ENCODE results near the gene CCND1.

CCND1 gene

DNA sequence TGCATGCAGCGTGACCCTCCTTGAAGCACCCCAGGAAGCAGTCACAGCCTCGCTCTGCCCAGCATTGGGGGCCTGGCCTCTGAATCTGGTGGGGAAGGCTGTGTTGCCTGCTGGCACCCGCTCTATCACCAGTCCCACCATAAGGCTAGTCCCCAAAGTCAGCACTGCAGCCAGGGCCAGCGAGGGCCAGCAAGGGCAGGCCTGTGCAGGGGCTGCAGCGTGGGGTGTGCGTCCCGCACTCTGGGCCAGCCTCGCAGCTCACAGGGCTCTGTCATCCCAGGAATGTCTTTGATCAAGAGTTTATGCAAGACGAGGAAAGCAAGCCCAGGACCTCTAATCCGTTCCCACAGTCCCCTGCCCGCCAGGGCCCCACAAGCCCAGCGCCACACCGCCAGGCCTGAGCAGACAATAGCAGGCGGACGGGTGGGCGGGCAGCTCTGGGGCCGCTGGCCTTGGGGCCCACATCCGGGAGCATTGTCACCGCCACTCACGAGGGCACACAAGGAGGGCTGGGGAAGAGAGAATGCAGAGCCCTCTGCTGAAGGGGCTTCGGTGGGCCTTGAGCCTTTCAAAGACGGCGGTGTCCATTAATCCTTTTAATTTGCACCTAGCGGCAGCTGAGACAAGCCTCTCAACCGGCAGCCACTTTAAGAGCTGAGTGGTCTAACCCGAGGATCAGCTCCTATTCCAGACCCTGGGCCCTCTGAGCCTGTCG is 17.1 kb downstream of the CCND1 start:
- Histone ChIP-seq H2BK12ac (ENCODE audit: low read length) (peak overlapping the region; percentile 48), H2BK15ac (ENCODE audit: low read length) (peak overlapping the region; percentile 98), H2BK5ac (ENCODE audit: low read length) (peak overlapping the region; percentile 97), H3K4ac (ENCODE audit: low read length) (peak overlapping the region; percentile 99), H4K91ac (ENCODE audit: low read depth, low read length, poor library complexity) (peak overlapping the region; percentile 97), H3K23ac (ENCODE audit: low read depth, low read length, poor library complexity) (no peak overlapping the region), H2AK5ac (ENCODE audit: low read depth, low read length) (peak overlapping the region; percentile 100), H3K18ac (ENCODE audit: low read length) (peak overlapping the region; percentile 99), H3K36me3 (replicated peaks in 1 of 2; ENCODE audit: control insufficient read depth in 2 of 2, insufficient read depth in 2 of 2, low read length in 2 of 2) (peaks cover 4% of the 10 kb centered on the region in 2 donors), H3K14ac (ENCODE audit: low read length) (peak overlapping the region; percentile 91), H3K79me1 (ENCODE audit: low read depth, low read length) (no peaks in the 10 kb centered on the region), H4K8ac (ENCODE audit: low read depth, low read length) (peak overlapping the region; percentile 98), H3K4me1 (ENCODE audit: control insufficient read depth in 2 of 2, insufficient read depth in 1 of 2, low read depth in 1 of 2, low read length in 2 of 2) (peaks cover 20 to 34% of the 10 kb centered on the region in 2 donors), H3K9ac (ENCODE audit: low read depth, low read length, poor library complexity) (peak overlapping the region; percentile 88), H3K27ac (replicated peaks; ENCODE audit: low read length) (peak overlapping the region; percentile 95), H2AFZ (ENCODE audit: low read length) (peak overlapping the region; percentile 87), H2BK120ac (ENCODE audit: low read depth, low read length) (peak overlapping the region; percentile 100), H3K9me3 (replicated peaks in 1 of 2; ENCODE audit: control insufficient read depth in 2 of 2, insufficient read depth in 1 of 2, low read depth in 1 of 2, low read length in 2 of 2) (no peaks in the 10 kb centered on the region), H3K27me3 (ENCODE audit: control insufficient read depth in 3 of 3, insufficient read depth in 3 of 3, low read depth in 1 of 3, low read length in 3 of 3) (no peaks in the 10 kb centered on the region), H3K4me2 (ENCODE audit: insufficient read depth, low read length, poor library complexity, severe bottlenecking) (peak overlapping the region; percentile 32), H3K4me3 (ENCODE audit: low read length in 2 of 2) (no peak overlapping the region)
- DNase-seq (ENCODE audit: low spot score), result peak; percentile 90
- no CpG with 5 or more reads among the region's 27 CpGs for WGBS, 2 donors (ENCODE audit: extremely low coverage in 2 of 2, insufficient read length in 2 of 2, insufficient replicate concordance in 1 of 2)

DNA sequence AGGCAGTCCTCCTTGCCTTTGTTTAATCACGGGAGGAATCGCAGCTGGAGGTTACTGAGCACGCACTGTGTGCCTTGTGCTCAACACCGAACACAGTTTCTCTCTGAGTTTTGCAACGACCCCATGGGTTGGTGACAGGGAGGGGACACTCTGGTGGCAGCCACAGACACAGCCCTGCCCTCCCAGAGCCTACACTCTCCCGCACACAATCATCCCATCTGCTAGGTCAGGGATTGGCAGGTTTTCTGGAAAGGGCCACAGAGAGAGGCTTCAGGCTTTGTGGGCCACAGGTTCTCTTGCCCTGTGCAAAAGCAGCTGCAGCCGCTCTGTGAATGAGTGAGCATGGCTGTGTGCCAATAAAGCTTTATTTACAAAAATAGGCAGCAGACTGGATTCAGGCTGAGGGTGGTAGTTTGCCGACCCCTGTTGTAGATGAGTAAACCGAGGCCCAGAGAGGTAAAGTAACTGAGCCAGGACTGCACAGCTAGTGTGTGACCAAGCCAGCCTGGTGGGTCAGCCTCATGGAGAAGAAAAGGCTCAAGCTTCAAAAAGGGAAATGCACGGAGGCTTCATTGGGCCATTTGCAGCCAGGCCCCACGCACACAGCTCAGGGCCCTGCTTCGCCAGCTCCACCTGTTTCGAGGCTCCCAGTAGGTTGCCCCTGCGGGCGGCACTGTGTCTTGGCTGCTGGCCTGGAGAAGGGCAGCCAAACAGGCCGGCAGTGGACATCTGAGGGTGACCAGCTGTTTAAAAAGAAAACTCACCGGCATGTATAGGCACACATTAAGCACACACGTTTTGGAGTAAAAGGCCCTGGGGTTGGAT is 17.9 kb downstream of the CCND1 start:
- Histone ChIP-seq H4K8ac (ENCODE audit: low read depth, low read length) (peak overlapping the region; percentile 20), H3K14ac (ENCODE audit: low read length) (no peak overlapping the region), H3K36me3 (replicated peaks in 1 of 2; ENCODE audit: control insufficient read depth in 2 of 2, insufficient read depth in 2 of 2, low read length in 2 of 2) (peaks cover 3 to 6% of the 10 kb centered on the region in 2 donors), H3K27me3 (ENCODE audit: control insufficient read depth in 3 of 3, insufficient read depth in 3 of 3, low read depth in 1 of 3, low read length in 3 of 3) (no peaks in the 10 kb centered on the region), H2BK15ac (ENCODE audit: low read length) (peak overlapping the region; percentile 77), H2AK5ac (ENCODE audit: low read depth, low read length) (peak overlapping the region; percentile 61), H3K79me1 (ENCODE audit: low read depth, low read length) (no peaks in the 10 kb centered on the region), H3K4ac (ENCODE audit: low read length) (no peak overlapping the region), H2BK12ac (ENCODE audit: low read length) (peak overlapping the region; percentile 73), H4K91ac (ENCODE audit: low read depth, low read length, poor library complexity) (peak overlapping the region; percentile 31), H3K4me3 (ENCODE audit: low read length in 2 of 2) (no peak overlapping the region), H3K9me3 (replicated peaks in 1 of 2; ENCODE audit: control insufficient read depth in 2 of 2, insufficient read depth in 1 of 2, low read depth in 1 of 2, low read length in 2 of 2) (no peaks in the 10 kb centered on the region), H2BK5ac (ENCODE audit: low read length) (peak overlapping the region; percentile 97), H3K27ac (replicated peaks; ENCODE audit: low read length) (peak overlapping the region; percentile 95), H3K4me2 (ENCODE audit: insufficient read depth, low read length, poor library complexity, severe bottlenecking) (peak overlapping the region; percentile 32), H3K23ac (ENCODE audit: low read depth, low read length, poor library complexity) (no peak overlapping the region), H2BK120ac (ENCODE audit: low read depth, low read length) (peak overlapping the region; percentile 29), H2AFZ (ENCODE audit: low read length) (peak overlapping the region; percentile 87), H3K4me1 (ENCODE audit: control insufficient read depth in 2 of 2, insufficient read depth in 1 of 2, low read depth in 1 of 2, low read length in 2 of 2) (peaks cover 20 to 34% of the 10 kb centered on the region in 2 donors), H3K9ac (ENCODE audit: low read depth, low read length, poor library complexity) (peak overlapping the region; percentile 85), H3K18ac (ENCODE audit: low read length) (peak overlapping the region; percentile 71)
- WGBS, 2 donors (ENCODE audit: extremely low coverage in 2 of 2, insufficient read length in 2 of 2, insufficient replicate concordance in 1 of 2), result no CpG with 5 or more reads among the region's 18 CpGs
- no peak for DNase-seq (ENCODE audit: low spot score)

DNA sequence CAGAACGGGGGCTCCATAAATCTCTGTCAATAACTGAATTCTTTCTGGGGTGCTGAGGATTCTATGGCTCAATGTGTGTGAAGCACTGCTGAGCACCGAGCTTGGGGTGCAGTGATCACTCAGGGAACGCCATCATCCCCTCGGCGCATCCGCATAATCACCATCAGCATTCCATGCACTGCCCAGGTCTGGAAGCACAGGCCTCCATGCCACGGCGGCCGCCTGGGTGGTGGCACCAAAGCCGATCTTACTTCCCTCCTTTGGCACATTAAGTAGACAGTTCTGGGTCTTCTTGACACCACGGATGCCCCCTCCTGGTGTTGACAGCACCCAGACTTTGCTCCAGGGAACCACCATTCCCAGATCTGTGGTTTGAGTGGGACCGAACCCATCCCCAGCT is 18.6 kb downstream of the CCND1 start:
- Histone ChIP-seq H2AFZ (ENCODE audit: low read length) (no peak overlapping the region), H3K27ac (replicated peaks; ENCODE audit: low read length) (no peak overlapping the region), H3K18ac (ENCODE audit: low read length) (peak overlapping the region; percentile 71), H3K14ac (ENCODE audit: low read length) (no peak overlapping the region), H3K27me3 (ENCODE audit: control insufficient read depth in 3 of 3, insufficient read depth in 3 of 3, low read depth in 1 of 3, low read length in 3 of 3) (no peaks in the 10 kb centered on the region), H4K8ac (ENCODE audit: low read depth, low read length) (no peak overlapping the region), H2BK5ac (ENCODE audit: low read length) (peak overlapping the region; percentile 97), H3K79me1 (ENCODE audit: low read depth, low read length) (no peaks in the 10 kb centered on the region), H3K23ac (ENCODE audit: low read depth, low read length, poor library complexity) (no peak overlapping the region), H3K36me3 (replicated peaks in 1 of 2; ENCODE audit: control insufficient read depth in 2 of 2, insufficient read depth in 2 of 2, low read length in 2 of 2) (peaks cover 5 to 14% of the 10 kb centered on the region in 2 donors), H3K4ac (ENCODE audit: low read length) (peak overlapping the region; percentile 66), H2BK12ac (ENCODE audit: low read length) (no peak overlapping the region), H3K4me2 (ENCODE audit: insufficient read depth, low read length, poor library complexity, severe bottlenecking) (no peak overlapping the region), H2AK5ac (ENCODE audit: low read depth, low read length) (peak overlapping the region; percentile 61), H3K9me3 (replicated peaks in 1 of 2; ENCODE audit: control insufficient read depth in 2 of 2, insufficient read depth in 1 of 2, low read depth in 1 of 2, low read length in 2 of 2) (no peaks in the 10 kb centered on the region), H3K4me3 (ENCODE audit: low read length in 2 of 2) (no peak overlapping the region), H3K4me1 (ENCODE audit: control insufficient read depth in 2 of 2, insufficient read depth in 1 of 2, low read depth in 1 of 2, low read length in 2 of 2) (peaks cover 20 to 34% of the 10 kb centered on the region in 2 donors), H2BK120ac (ENCODE audit: low read depth, low read length) (peak overlapping the region; percentile 29), H3K9ac (ENCODE audit: low read depth, low read length, poor library complexity) (no peak overlapping the region), H2BK15ac (ENCODE audit: low read length) (peak overlapping the region; percentile 71), H4K91ac (ENCODE audit: low read depth, low read length, poor library complexity) (no peak overlapping the region)
- DNase-seq (ENCODE audit: low spot score), result no peak
- no CpG with 5 or more reads among the region's 12 CpGs for WGBS, 2 donors (ENCODE audit: extremely low coverage in 2 of 2, insufficient read length in 2 of 2, insufficient replicate concordance in 1 of 2)

DNA sequence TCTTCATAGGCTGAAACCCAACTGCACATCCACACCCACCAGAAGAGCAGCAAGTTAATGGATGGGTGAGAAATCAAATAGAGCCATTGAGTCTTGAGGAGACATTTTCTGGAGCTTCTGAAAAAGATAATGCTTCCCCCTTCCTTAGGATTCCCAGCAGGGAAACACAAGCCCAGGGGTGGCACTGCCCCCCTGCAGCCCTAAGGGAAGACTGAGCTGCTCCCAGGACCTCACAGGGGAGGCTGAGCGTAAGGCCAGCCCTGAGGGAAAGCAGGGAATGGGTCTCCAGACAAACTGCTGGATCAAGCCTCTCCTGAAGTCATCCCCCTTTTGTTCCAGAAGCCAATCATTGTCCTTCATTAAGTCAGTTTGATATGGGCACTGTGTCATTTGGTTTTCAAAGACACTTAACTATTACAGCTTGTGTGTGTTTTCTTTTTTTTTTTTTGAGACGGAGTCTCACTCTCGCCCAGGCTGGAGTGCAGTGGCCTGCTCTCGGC is 19.1 kb downstream of the CCND1 start:
- Histone ChIP-seq H3K23ac (ENCODE audit: low read depth, low read length, poor library complexity) (no peak overlapping the region), H3K14ac (ENCODE audit: low read length) (no peak overlapping the region), H2BK5ac (ENCODE audit: low read length) (peak overlapping the region; percentile 97), H3K4me1 (ENCODE audit: control insufficient read depth in 2 of 2, insufficient read depth in 1 of 2, low read depth in 1 of 2, low read length in 2 of 2) (peaks cover 20 to 34% of the 10 kb centered on the region in 2 donors), H3K9ac (ENCODE audit: low read depth, low read length, poor library complexity) (no peak overlapping the region), H3K27me3 (ENCODE audit: control insufficient read depth in 3 of 3, insufficient read depth in 3 of 3, low read depth in 1 of 3, low read length in 3 of 3) (no peaks in the 10 kb centered on the region), H4K8ac (ENCODE audit: low read depth, low read length) (no peak overlapping the region), H2BK12ac (ENCODE audit: low read length) (no peak overlapping the region), H4K91ac (ENCODE audit: low read depth, low read length, poor library complexity) (no peak overlapping the region), H3K9me3 (replicated peaks in 1 of 2; ENCODE audit: control insufficient read depth in 2 of 2, insufficient read depth in 1 of 2, low read depth in 1 of 2, low read length in 2 of 2) (no peaks in the 10 kb centered on the region), H2BK15ac (ENCODE audit: low read length) (peak overlapping the region; percentile 71), H3K4me3 (ENCODE audit: low read length in 2 of 2) (no peak overlapping the region), H2BK120ac (ENCODE audit: low read depth, low read length) (no peak overlapping the region), H2AFZ (ENCODE audit: low read length) (no peak overlapping the region), H2AK5ac (ENCODE audit: low read depth, low read length) (peak overlapping the region; percentile 61), H3K27ac (replicated peaks; ENCODE audit: low read length) (no peak overlapping the region), H3K36me3 (replicated peaks in 1 of 2; ENCODE audit: control insufficient read depth in 2 of 2, insufficient read depth in 2 of 2, low read length in 2 of 2) (peaks cover 9 to 18% of the 10 kb centered on the region in 2 donors), H3K4me2 (ENCODE audit: insufficient read depth, low read length, poor library complexity, severe bottlenecking) (no peak overlapping the region), H3K4ac (ENCODE audit: low read length) (no peak overlapping the region), H3K79me1 (ENCODE audit: low read depth, low read length) (no peaks in the 10 kb centered on the region), H3K18ac (ENCODE audit: low read length) (no peak overlapping the region)
- DNase-seq (ENCODE audit: low spot score), result no peak
- no CpG with 5 or more reads among the region's 4 CpGs for WGBS, 2 donors (ENCODE audit: extremely low coverage in 2 of 2, insufficient read length in 2 of 2, insufficient replicate concordance in 1 of 2)

Measured in neuronal stem cell (in vitro differentiated cells).